ENCODE results near the gene NUB1. TPM values are rescaled to one million over a fixed set of nuclear protein-coding genes. Genes with fewer than 3 reads are reported as not detected.

Gene NUB1
- total RNA-seq, 2 donors from 2014 or later, result 30.6 to 37.3 TPM

GRCh38 chr7:151426441-151426903 lies 84.9 kb downstream of the NUB1 start:
- ATAC-seq (peak; percentile 50 to 60), DNase-seq (peak; percentile 85)
- intact Hi-C loops (cut with DNase I), result no loop called here

GRCh38 chr7:151426904-151427704 lies 85.5 kb downstream of the NUB1 start:
- DNase-seq (no peak), ATAC-seq (no peak)
- intact Hi-C loops (cut with DNase I), result no loop called here

- DNase-seq (no peak), ATAC-seq (no peak)
- intact Hi-C loops (cut with DNase I), result no loop called here
These were observed 86.2 kb downstream of the NUB1 start for GRCh38 chr7:151427705-151428377.

Other genes starting within 250 kb of the NUB1 start
- gene GBX1, start 174.1 kb upstream of the NUB1 start, total RNA-seq, result under 1 TPM in 1 of 2 donors, not detected in 1; 0.56 TPM
- gene ASB10, start 154.6 kb upstream of the NUB1 start, total RNA-seq, result 10 to 100 TPM in 1 of 2 donors, 1 to 10 TPM in 1; 8.2 to 12.8 TPM
- gene H2BK1, start 131.3 kb upstream of the NUB1 start, total RNA-seq, result not detected
- gene ABCF2, start 114.6 kb upstream of the NUB1 start, total RNA-seq, result 10 to 100 TPM; 21.4 to 33.6 TPM
- gene CHPF2, start 109.3 kb upstream of the NUB1 start, total RNA-seq, result 10 to 100 TPM; 15.0 to 34.5 TPM
- gene SMARCD3, start 93.1 kb upstream of the NUB1 start, total RNA-seq, result 100 to 1,000 TPM in 1 of 2 donors, 10 to 100 TPM in 1; 95.5 to 107 TPM
- gene WDR86, start 68.2 kb downstream of the NUB1 start, total RNA-seq, result under 1 TPM; 0.71 to 0.84 TPM
- under 1 TPM; 0.24 to 0.53 TPM for gene CRYGN, start 98.3 kb downstream of the NUB1 start, total RNA-seq
- 100 to 1,000 TPM; 110 to 180 TPM for gene RHEB, start 178.1 kb downstream of the NUB1 start, total RNA-seq

Measured in left cardiac atrium (tissue), 4 donors.